GM21447 (cell line): ENCODE results near the gene DCLRE1B.
"Not testable (repeated sequence)": the region's sequence is repeated elsewhere in the genome, so short reads cannot be mapped to it uniquely, and the experiment has no call there.

Experiments used
- ATAC-seq: cut with Tn5 transposase; IDR thresholded peaks from one replicate; pipeline ENCODE4 v1.9.1; 2021; ENCODE audit not compliant: unreplicated experiment

The DCLRE1B gene

GRCh38 chr1:113946112-113946511 lies 41.0 kb downstream of the DCLRE1B start:
- no peak for ATAC-seq

DNA sequence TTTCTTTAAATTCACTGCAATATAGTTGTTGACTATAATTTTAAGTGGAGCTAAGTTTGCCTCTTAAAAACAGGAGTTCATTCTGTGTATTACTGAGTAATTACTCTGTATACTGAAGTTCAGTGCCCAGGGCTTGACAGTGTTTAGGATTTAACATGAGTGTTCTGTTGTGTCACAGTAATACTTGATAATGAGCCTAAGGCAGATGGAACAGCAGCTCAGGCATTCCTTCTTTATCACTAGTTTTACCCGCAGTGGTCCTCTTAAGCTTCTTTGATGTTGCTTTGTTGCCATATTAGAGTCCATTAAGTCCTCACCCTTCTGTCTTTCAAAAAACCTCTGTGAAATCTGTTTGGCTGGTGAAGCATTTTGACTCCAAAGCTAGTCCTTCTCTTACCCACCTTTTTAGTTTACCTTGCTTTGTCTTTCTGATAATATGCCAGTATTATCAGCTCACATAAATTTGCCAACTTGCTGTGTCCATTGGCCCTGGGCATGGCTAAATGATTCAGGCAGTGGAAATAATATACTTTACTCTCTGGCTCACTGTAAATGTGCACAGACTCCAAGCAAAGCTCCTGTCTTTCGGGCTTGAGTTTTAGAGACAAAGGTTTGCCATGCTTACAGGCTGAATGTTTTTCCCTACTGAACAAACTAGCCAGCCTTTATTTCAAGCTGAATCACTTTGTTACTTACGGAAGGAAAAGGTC lies 41.7 kb downstream of the DCLRE1B start:
- no peak for ATAC-seq

GRCh38 chr1:113947388-113948107 lies 42.4 kb downstream of the DCLRE1B start:
- no peak for ATAC-seq

- ATAC-seq, result not testable (repeated sequence)
Observed at GRCh38 chr1:113948151-113948550, 43.0 kb downstream of the DCLRE1B start.

GRCh38 chr1:113949007-113949406 lies 43.9 kb downstream of the DCLRE1B start:
- no peak for ATAC-seq

- no peak for ATAC-seq
Observed at GRCh38 chr1:113950908-113951307, 45.8 kb downstream of the DCLRE1B start.

- no peak for ATAC-seq
Observed at GRCh38 chr1:113951719-113952118, 46.6 kb downstream of the DCLRE1B start.

DNA sequence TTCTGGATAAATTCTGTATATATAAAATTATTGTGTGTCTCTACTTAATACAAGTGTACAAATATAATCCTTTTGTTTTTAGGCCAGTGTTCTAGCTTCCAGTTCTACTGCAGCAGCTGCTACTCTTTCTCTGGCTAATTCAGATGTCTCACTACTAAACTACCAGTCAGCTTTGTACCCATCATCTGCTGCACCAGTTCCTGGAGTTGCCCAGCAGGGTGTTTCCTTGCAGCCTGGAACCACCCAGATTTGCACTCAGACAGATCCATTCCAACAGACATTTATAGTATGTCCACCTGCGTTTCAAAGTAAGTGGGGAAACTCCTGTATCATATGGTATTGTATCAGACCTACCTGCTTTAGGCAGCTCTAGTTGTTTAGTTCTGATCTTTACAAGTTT lies 52.9 kb downstream of the DCLRE1B start:
- ATAC-seq, result no peak

DNA sequence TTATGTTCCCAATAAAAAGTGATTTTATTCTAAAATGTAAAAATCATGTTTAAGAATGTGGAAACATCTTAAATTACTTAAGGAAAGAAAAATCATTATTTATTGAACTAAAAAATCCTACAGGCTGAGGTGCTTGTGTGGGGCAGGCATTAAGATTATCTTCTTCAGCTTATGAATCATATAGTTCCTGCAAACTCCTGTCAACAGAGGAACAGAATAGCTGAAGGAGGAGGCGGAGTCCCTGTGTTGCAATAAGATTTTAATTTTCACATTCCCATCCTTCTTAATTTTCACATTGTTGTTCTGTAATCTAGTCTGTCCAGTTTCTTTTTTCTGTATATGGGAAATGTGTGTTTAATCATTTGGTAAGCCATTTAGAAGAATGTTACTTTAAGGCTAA lies 53.6 kb downstream of the DCLRE1B start:
- no peak for ATAC-seq

- ATAC-seq, result no peak
Observed at GRCh38 chr1:113963281-113963906, 58.3 kb downstream of the DCLRE1B start.
